ENCODE data around the gene TMEM204.

GRCh38 chr16:1514507-1514906 is 19.0 kb upstream of the TMEM204 start:
- no peak for TF ChIP-seq CTCF (IDR thresholded peaks at IDR 0.05)
- TF ChIP-seq POLR2AphosphoS5 (IDR thresholded peaks at IDR 0.05) = no peak
- TF ChIP-seq EP300 (IDR thresholded peaks at IDR 0.05; ENCODE audit: low read depth) = no peak
- no peak for TF ChIP-seq POLR2A (IDR thresholded peaks at IDR 0.05)

All from transverse colon (tissue), 4 donors.